ENCODE measurements around the gene CEP72.

DNA sequence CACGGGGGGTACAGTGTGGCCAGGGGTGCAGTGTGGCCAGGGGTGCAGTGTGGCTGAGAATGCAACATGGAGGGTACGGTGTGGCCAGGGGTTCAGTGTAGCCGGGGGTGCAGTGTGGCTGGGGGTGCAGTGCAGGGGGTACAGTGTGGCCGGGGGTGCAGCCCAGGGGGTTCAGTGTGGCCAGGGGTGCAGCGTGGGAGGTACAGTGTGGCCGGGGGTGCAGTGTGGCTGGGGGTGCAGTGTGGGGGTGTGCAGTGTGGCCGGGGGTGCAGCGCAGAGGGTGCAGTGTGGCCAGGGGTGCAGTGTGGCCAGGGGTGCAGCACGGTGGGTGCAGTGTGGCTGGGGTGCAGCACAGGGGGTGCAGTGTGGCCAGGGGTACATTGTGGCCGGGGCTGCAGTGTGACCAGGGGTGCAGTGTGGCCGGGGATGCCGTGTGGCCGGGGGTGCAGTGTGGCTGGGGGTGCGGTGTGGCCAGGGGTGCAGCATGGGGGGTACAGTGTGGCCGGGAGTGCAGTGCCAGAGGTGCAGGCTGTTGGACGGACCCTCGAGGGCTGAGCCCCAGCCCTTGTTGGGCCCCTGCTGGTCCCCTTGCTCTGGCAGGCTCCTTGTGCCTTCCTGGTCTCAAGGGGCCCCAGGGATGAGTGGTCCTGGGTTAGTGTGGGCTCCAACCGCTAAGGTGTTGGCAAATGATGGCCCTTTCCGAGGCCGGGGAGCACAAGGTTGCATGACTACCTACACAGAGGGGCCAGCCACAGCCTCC, 63.2 kb downstream of the CEP72 start:
- TF ChIP-seq POLR2A (IDR thresholded peaks at IDR 0.05; ENCODE audit: low read length) (peak; percentile 11), GATA1 (IDR thresholded peaks at IDR 0.05; ENCODE audit: low read depth, low read length) (no peak)
